AG09309 (cell line): ENCODE measurements around the gene NEK1.
A peak's percentile ranks its signal among the peaks of the same experiment; 100 is the strongest.

Source experiments
- DNase-seq: peaks from one replicate; pipeline ENCODE4 v3.0.0-alpha.2; 2010; ENCODE audit warnings: low read depth
- H3K4me3 ChIP-seq: 2 replicates; pipeline ENCODE4 v1.5.1; 2011; ENCODE audit warnings: mild to moderate bottlenecking, low read depth, low read length, moderate library complexity; ENCODE audit not compliant: control insufficient read depth
- CTCF ChIP-seq: IDR thresholded peaks from 2 replicates; pipeline ENCODE4 v1.5.1; 2011; ENCODE audit warnings: mild to moderate bottlenecking, low read depth, low read length, inconsistent platforms; ENCODE audit not compliant: insufficient read depth, control insufficient read depth; ENCODE audit errors: missing control alignments

NEK1 gene

GRCh38 chr4:169492436-169493163 lies 119.8 kb downstream of the NEK1 start:
- H3K4me3 ChIP-seq, result no peak overlapping the region
- TF ChIP-seq CTCF, result peak; percentile 78
- no peak for DNase-seq

GRCh38 chr4:169491211-169491610 lies 121.2 kb downstream of the NEK1 start:
- no peak for TF ChIP-seq CTCF
- DNase-seq, result no peak
- no peak overlapping the region for H3K4me3 ChIP-seq

DNA sequence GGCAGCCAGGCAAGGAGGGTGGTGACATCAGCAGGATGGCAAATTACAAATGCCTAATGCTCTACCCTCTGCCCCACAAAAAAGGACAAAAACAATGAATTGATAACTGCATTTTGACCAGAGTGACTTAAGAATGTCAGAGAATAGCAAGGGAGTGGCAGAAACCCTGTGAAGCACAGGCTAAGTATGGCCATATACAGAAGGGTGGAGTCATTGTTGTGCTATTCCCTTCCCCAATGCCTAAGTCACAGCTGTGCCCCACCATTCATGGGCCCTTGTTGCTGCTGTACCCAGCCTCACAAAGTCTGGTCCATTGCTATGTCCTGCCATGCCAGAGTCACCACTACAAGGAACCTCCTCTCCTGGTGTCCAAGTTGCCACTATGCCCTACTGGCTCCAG lies 123.1 kb downstream of the NEK1 start:
- no peak for TF ChIP-seq CTCF
- H3K4me3 ChIP-seq, result no peak overlapping the region
- no peak for DNase-seq

- peak; percentile 16 for DNase-seq
- TF ChIP-seq CTCF, result peak; percentile 51
- H3K4me3 ChIP-seq, result no peak overlapping the region
Observed at GRCh38 chr4:169485791-169486742, 126.3 kb downstream of the NEK1 start.

DNA sequence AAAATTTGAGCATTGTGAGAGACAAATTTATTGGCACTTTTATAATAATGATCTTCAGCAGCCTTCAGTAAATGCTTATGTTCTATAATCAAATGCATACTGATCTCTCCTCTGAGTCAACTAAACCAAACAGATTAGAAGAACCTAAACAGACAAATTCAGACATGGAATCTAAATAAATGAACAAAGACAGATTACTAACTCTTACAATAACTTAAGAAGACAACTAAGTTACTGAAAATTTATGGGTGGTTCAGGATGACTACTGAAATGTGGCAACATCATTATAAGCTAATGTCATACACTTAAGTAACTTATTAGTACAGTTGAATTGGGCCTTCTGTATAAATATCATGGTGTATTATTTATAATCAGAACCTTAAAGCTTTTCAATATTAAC lies 127.3 kb downstream of the NEK1 start:
- H3K4me3 ChIP-seq, result no peak overlapping the region
- DNase-seq, result peak; percentile 38
- no peak for TF ChIP-seq CTCF

- DNase-seq, result no peak
- peak; percentile 27 for TF ChIP-seq CTCF
- H3K4me3 ChIP-seq, result no peak overlapping the region
Observed at GRCh38 chr4:169484485-169484884, 127.9 kb downstream of the NEK1 start.
